Osteoblast (primary cell): ENCODE measurements around the gene GPR26. TPM values are rescaled to one million over a fixed set of nuclear protein-coding genes. Genes with fewer than 3 reads are reported as not detected.
A peak's percentile ranks its signal among the peaks of the same experiment; 100 is the strongest.

Source experiments
- DNase-seq: peaks from one replicate; pipeline ENCODE4 v3.0.0; 2011; ENCODE audit warnings: low spot score, mixed read lengths; ENCODE audit not compliant: insufficient read length; ENCODE audit errors: missing footprints
- H2AFZ ChIP-seq: 2 replicates; pipeline ENCODE4 v1.6.0; 2011; ENCODE audit warnings: mild to moderate bottlenecking, low read length
- H3K27ac ChIP-seq: 2 replicates; pipeline ENCODE4 v1.5.1; 2011; ENCODE audit warnings: mild to moderate bottlenecking, low read depth, low read length, moderate library complexity
- H3K27me3 ChIP-seq: 2 replicates; pipeline ENCODE4 v1.6.0; 2012; ENCODE audit warnings: mild to moderate bottlenecking, control low read depth, inconsistent platforms, low read length, moderate library complexity; ENCODE audit not compliant: insufficient read depth
- H3K36me3 ChIP-seq: 2 replicates; pipeline ENCODE4 v1.5.1; 2011; ENCODE audit warnings: mild to moderate bottlenecking, low read length, control low read depth, moderate library complexity; ENCODE audit not compliant: insufficient read depth
- H3K4me1 ChIP-seq: 2 replicates; pipeline ENCODE4 v1.5.1; 2011; ENCODE audit warnings: mild to moderate bottlenecking, low read length, control low read depth, moderate library complexity; ENCODE audit not compliant: insufficient read depth
- H3K4me2 ChIP-seq: 2 replicates; pipeline ENCODE4 v1.6.0; 2011; ENCODE audit warnings: mild to moderate bottlenecking, low read length; ENCODE audit not compliant: insufficient read depth
- H3K4me3 ChIP-seq: fragments of 200-600 bp; sonication (generic); 3 replicates; pipeline ENCODE4 v1.5.1; 2012; ENCODE audit warnings: mild to moderate bottlenecking, low read length, inconsistent platforms; ENCODE audit not compliant: insufficient read depth
- H3K79me2 ChIP-seq: 2 replicates; pipeline ENCODE4 v1.6.0; 2012; ENCODE audit warnings: mild to moderate bottlenecking, low read length, control low read depth, inconsistent platforms; ENCODE audit not compliant: insufficient read depth
- H3K9me3 ChIP-seq: 2 replicates; pipeline ENCODE4 v1.5.1; 2011; ENCODE audit warnings: low read depth, low read length, control low read depth
- H4K20me1 ChIP-seq: 2 replicates; pipeline ENCODE4 v1.6.0; 2012; ENCODE audit warnings: mild to moderate bottlenecking, low read length, control low read depth; ENCODE audit not compliant: insufficient read depth
- CTCF ChIP-seq: IDR thresholded peaks from 2 replicates; pipeline ENCODE4 v1.5.1; 2011; ENCODE audit warnings: mild to moderate bottlenecking, low read depth, low read length, moderate library complexity; ENCODE audit errors: extremely low read depth
- total RNA-seq: library from RNA; depleted of rRNA; stranded (reverse); fragments of >200 nt; gene quantifications from 2 replicates; pipeline ENCODE4 v1.2.3, GENCODE V29; 2012

GPR26 gene
- total RNA-seq, 1 donor, result not detected

- no peak for DNase-seq
- Histone ChIP-seq H2AFZ (no peak overlapping the region), H3K36me3 (no peaks in the 10 kb centered on the region), H3K9me3 (peaks cover 2% of the 10 kb centered on the region), H3K27ac (no peak overlapping the region), H3K79me2 (no peaks in the 10 kb centered on the region), H3K27me3 (no peaks in the 10 kb centered on the region), H4K20me1 (no peaks in the 10 kb centered on the region), H3K4me3 (no peak overlapping the region), H3K4me2 (no peak overlapping the region), H3K4me1 (no peaks in the 10 kb centered on the region)
- no peak for TF ChIP-seq CTCF
These were observed 54.4 kb downstream of the GPR26 start for GRCh38 chr10:123720536-123720935.

- peaks cover 2% of the 10 kb centered on the region for H3K9me3 ChIP-seq
- no peaks in the 10 kb centered on the region for H4K20me1 ChIP-seq
- no peaks in the 10 kb centered on the region for H3K4me1 ChIP-seq
- H3K4me2 ChIP-seq, result no peak overlapping the region
- H3K27ac ChIP-seq, result no peak overlapping the region
- no peak overlapping the region for H3K4me3 ChIP-seq
- peak; percentile 42 for DNase-seq
- TF ChIP-seq CTCF, result no peak
- H3K36me3 ChIP-seq, result no peaks in the 10 kb centered on the region
- no peaks in the 10 kb centered on the region for H3K79me2 ChIP-seq
- no peaks in the 10 kb centered on the region for H3K27me3 ChIP-seq
- H2AFZ ChIP-seq, result no peak overlapping the region
These were observed 55.4 kb downstream of the GPR26 start for GRCh38 chr10:123721441-123722049.

GRCh38 chr10:123722351-123722750 is 56.2 kb downstream of the GPR26 start:
- H3K4me3 ChIP-seq, result no peak overlapping the region
- DNase-seq, result no peak
- no peak overlapping the region for H2AFZ ChIP-seq
- H3K27ac ChIP-seq, result no peak overlapping the region
- no peaks in the 10 kb centered on the region for H3K79me2 ChIP-seq
- TF ChIP-seq CTCF, result no peak
- H3K4me2 ChIP-seq, result no peak overlapping the region
- no peaks in the 10 kb centered on the region for H3K4me1 ChIP-seq
- H3K9me3 ChIP-seq, result peaks cover 2% of the 10 kb centered on the region
- H3K36me3 ChIP-seq, result no peaks in the 10 kb centered on the region
- H4K20me1 ChIP-seq, result no peaks in the 10 kb centered on the region
- no peaks in the 10 kb centered on the region for H3K27me3 ChIP-seq

GRCh38 chr10:123724747-123725146 is 58.6 kb downstream of the GPR26 start:
- DNase-seq, result no peak
- Histone ChIP-seq H4K20me1 (no peaks in the 10 kb centered on the region), H3K4me3 (no peak overlapping the region), H3K79me2 (no peaks in the 10 kb centered on the region), H3K9me3 (no peaks in the 10 kb centered on the region), H3K36me3 (no peaks in the 10 kb centered on the region), H3K27ac (no peak overlapping the region), H2AFZ (no peak overlapping the region), H3K4me1 (no peaks in the 10 kb centered on the region), H3K27me3 (no peaks in the 10 kb centered on the region), H3K4me2 (no peak overlapping the region)
- no peak for TF ChIP-seq CTCF
